ENCODE results near the gene PIK3CD.
"Not testable (repeated sequence)": the region's sequence is repeated elsewhere in the genome, so short reads cannot be mapped to it uniquely, and the experiment has no call there.

PIK3CD gene

GRCh38 chr1:9746211-9746610 lies 94.7 kb downstream of the PIK3CD start:
- no peak for TF ChIP-seq CTCF (IDR thresholded peaks at IDR 0.05; ENCODE audit: control insufficient read depth, extremely low read depth, insufficient read depth)
- no peak for DNase-seq (ENCODE audit: low read depth)
- H3K4me3 ChIP-seq (ENCODE audit: low read depth, low read length) = no peak overlapping the region

GRCh38 chr1:9746651-9747050 lies 95.1 kb downstream of the PIK3CD start:
- H3K4me3 ChIP-seq (ENCODE audit: low read depth, low read length) = no peak overlapping the region
- TF ChIP-seq CTCF (IDR thresholded peaks at IDR 0.05; ENCODE audit: control insufficient read depth, extremely low read depth, insufficient read depth) = no peak
- DNase-seq (ENCODE audit: low read depth) = peak; percentile 95

DNA sequence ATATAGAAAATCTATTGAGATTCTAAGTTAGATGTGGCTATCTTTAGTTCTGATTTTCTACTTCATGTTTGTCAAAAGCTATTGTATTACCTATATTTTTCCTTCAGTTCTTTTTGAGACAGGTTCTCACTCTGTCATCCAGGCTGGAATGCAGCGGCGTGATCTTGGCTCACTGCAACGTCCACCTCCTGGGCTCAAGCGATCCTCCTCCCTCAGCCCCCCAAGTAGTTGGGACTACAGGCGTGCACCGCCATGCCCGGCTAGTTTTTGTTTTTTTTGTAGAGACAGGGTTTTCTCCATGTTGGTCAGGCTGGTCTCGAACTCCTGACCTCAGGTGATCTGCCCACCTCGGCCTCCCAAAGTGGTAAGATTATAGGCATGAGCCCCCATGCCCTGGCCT lies 96.9 kb downstream of the PIK3CD start:
- DNase-seq (ENCODE audit: low read depth); H3K4me3 ChIP-seq (ENCODE audit: low read depth, low read length): not testable (repeated sequence)

DNA sequence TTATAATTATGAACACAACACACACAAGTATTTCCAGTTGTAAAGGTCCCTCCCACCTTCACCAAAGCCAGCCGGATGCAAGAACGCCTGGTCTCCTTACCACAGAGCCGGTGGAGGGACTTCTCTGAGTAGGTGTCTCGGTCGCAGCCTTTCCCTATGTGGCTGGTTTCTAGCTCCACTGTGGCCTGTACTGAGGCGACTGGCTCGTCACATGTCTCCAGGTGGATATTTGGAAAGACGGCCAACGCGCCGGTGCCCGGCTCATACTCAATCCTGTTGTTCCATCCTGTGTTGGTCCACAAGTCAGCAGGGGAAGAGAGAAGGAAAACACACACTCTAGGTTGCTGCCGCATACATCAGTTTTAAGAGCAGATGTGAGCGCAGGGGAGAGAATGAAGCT lies 97.8 kb downstream of the PIK3CD start:
- TF ChIP-seq CTCF (IDR thresholded peaks at IDR 0.05; ENCODE audit: control insufficient read depth, extremely low read depth, insufficient read depth) = no peak
- no peak overlapping the region for H3K4me3 ChIP-seq (ENCODE audit: low read depth, low read length)
- DNase-seq (ENCODE audit: low read depth) = no peak

DNA sequence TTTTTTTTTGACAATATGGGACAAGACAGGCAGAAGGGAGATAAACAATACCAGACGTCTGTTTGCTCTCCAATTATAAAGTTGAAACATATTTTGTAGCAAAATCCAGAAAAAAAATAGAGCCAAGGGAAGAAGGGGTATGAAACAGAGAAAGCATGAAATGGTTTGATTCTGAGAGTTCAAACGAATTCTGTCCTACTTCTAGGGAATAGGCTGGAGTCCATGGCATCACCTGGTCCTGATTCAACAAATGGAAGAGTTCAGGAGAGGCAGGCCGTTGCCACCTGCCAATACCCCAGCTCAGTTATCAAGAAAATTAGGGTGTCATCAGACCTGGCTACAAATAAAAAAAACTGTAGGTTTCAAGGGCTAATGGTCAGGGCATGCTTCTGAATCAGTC lies 100.4 kb downstream of the PIK3CD start:
- TF ChIP-seq CTCF (IDR thresholded peaks at IDR 0.05; ENCODE audit: control insufficient read depth, extremely low read depth, insufficient read depth) = no peak
- no peak overlapping the region for H3K4me3 ChIP-seq (ENCODE audit: low read depth, low read length)
- DNase-seq (ENCODE audit: low read depth) = no peak

DNA sequence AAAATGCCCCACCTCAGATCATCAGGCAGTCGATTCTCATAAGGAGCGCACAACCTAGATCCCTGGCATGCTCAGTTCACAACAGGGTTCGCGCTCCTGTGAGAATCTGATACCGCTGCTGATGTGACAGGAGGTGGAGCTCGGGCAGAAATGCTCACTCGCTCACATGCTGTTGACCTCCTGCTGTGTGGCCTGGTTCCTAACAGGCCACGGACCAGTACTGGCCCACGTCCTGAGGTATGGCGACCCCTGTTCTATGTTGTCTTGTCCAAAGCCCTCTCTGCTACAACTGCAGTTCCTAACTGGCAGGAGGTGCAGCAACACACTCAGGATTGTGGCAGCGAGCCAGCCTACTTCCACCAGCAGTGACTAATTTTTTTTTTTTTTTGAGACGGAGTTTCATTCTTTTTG lies 101.6 kb downstream of the PIK3CD start:
- TF ChIP-seq CTCF (IDR thresholded peaks at IDR 0.05; ENCODE audit: control insufficient read depth, extremely low read depth, insufficient read depth) = no peak
- no peak overlapping the region for H3K4me3 ChIP-seq (ENCODE audit: low read depth, low read length)
- no peak for DNase-seq (ENCODE audit: low read depth)

- H3K4me3 ChIP-seq (ENCODE audit: low read depth, low read length) = no peak overlapping the region
- DNase-seq (ENCODE audit: low read depth) = no peak
- TF ChIP-seq CTCF (IDR thresholded peaks at IDR 0.05; ENCODE audit: control insufficient read depth, extremely low read depth, insufficient read depth) = no peak
Observed at GRCh38 chr1:9755441-9755995, 104.0 kb downstream of the PIK3CD start.

Data from LNCaP clone FGC (cell line).